NCI-H146 treated with DMSO at 0.1 percent for 48 hours (cell line): ENCODE measurements around the gene BUD31.
"Not testable (repeated sequence)": the region's sequence is repeated elsewhere in the genome, so short reads cannot be mapped to it uniquely, and the experiment has no call there.

Experiments
- DNase-seq: peaks from one replicate; lab custom pipeline; 2025; ENCODE audit not compliant: unreplicated experiment; lab: John Stamatoyannopoulos, UW

Gene BUD31

GRCh38 chr7:99380032-99380822 is 28.5 kb upstream of the BUD31 start:
- DNase-seq, result no peak

- no peak for DNase-seq
Observed at GRCh38 chr7:99380823-99381663, 27.7 kb upstream of the BUD31 start.

GRCh38 chr7:99381664-99382075 is 27.1 kb upstream of the BUD31 start:
- DNase-seq, result no peak

GRCh38 chr7:99383203-99383602 is 25.6 kb upstream of the BUD31 start:
- no peak for DNase-seq

- DNase-seq, result no peak
Observed at GRCh38 chr7:99383791-99384370, 24.9 kb upstream of the BUD31 start.

GRCh38 chr7:99384523-99384922 is 24.2 kb upstream of the BUD31 start:
- DNase-seq, result no peak

GRCh38 chr7:99385564-99385963 is 23.2 kb upstream of the BUD31 start:
- DNase-seq, result no peak

GRCh38 chr7:99386584-99387238 is 22.1 kb upstream of the BUD31 start:
- no peak for DNase-seq

- not testable (repeated sequence) for DNase-seq
Observed at GRCh38 chr7:99387239-99387635, 21.5 kb upstream of the BUD31 start.

GRCh38 chr7:99387912-99388311 is 20.9 kb upstream of the BUD31 start:
- no peak for DNase-seq

GRCh38 chr7:99389772-99390171 is 19.0 kb upstream of the BUD31 start:
- DNase-seq, result no peak

- DNase-seq, result no peak
Observed at GRCh38 chr7:99390941-99391602, 17.7 kb upstream of the BUD31 start.

GRCh38 chr7:99392046-99392445 is 16.7 kb upstream of the BUD31 start:
- no peak for DNase-seq

- DNase-seq, result peak; percentile 91
Observed at GRCh38 chr7:99392659-99393354, 16.0 kb upstream of the BUD31 start.

GRCh38 chr7:99393355-99394187 is 15.2 kb upstream of the BUD31 start:
- peak; percentile 91 for DNase-seq

GRCh38 chr7:99394188-99394502 is 14.6 kb upstream of the BUD31 start:
- no peak for DNase-seq

- no peak for DNase-seq
Observed at GRCh38 chr7:99395616-99396327, 13.0 kb upstream of the BUD31 start.

- DNase-seq, result no peak
Observed at GRCh38 chr7:99396418-99397296, 12.1 kb upstream of the BUD31 start.
